Bronchial epithelial cell (primary cell): ENCODE data around the gene AARS2. TPM values are rescaled to one million over a fixed set of nuclear protein-coding genes. Genes with fewer than 3 reads are reported as not detected.
A peak's percentile ranks its signal among the peaks of the same experiment; 100 is the strongest.

ENCODE experiments used
- DNase-seq: peaks from one replicate; pipeline ENCODE4 v3.0.0-alpha.2; 2010; ENCODE audit warnings: low read depth
- FAIRE-seq: peaks from 2 replicates; lab custom pipeline; 2011; peaks lifted over from hg19 to GRCh38; lab: Jason Lieb, UNC
- H3K27me3 ChIP-seq: 2 replicates; pipeline ENCODE4 v1.5.1; 2011; ENCODE audit warnings: low read length; ENCODE audit not compliant: control insufficient read depth, insufficient read depth
- H3K36me3 ChIP-seq: 2 replicates; pipeline ENCODE4 v1.5.1; 2011; ENCODE audit warnings: low read length; ENCODE audit not compliant: control insufficient read depth, insufficient read depth
- H3K4me3 ChIP-seq: 2 replicates; pipeline ENCODE4 v1.5.1; 2011; ENCODE audit warnings: mild to moderate bottlenecking, low read depth, low read length, control low read depth
- CTCF ChIP-seq: IDR thresholded peaks from 2 replicates; pipeline ENCODE4 v1.5.1; 2011; ENCODE audit warnings: mild to moderate bottlenecking, moderate library complexity, low read length, control low read depth, inconsistent platforms; ENCODE audit not compliant: insufficient read depth, severe bottlenecking
- total RNA-seq: library from RNA; depleted of rRNA; stranded (reverse); fragments of >200 nt; gene quantifications from 2 replicates; pipeline ENCODE4 v1.2.1, GENCODE V29; 2014

The AARS2 gene
- total RNA-seq: 9.5 and 12.4 TPM in 2 replicates

DNA sequence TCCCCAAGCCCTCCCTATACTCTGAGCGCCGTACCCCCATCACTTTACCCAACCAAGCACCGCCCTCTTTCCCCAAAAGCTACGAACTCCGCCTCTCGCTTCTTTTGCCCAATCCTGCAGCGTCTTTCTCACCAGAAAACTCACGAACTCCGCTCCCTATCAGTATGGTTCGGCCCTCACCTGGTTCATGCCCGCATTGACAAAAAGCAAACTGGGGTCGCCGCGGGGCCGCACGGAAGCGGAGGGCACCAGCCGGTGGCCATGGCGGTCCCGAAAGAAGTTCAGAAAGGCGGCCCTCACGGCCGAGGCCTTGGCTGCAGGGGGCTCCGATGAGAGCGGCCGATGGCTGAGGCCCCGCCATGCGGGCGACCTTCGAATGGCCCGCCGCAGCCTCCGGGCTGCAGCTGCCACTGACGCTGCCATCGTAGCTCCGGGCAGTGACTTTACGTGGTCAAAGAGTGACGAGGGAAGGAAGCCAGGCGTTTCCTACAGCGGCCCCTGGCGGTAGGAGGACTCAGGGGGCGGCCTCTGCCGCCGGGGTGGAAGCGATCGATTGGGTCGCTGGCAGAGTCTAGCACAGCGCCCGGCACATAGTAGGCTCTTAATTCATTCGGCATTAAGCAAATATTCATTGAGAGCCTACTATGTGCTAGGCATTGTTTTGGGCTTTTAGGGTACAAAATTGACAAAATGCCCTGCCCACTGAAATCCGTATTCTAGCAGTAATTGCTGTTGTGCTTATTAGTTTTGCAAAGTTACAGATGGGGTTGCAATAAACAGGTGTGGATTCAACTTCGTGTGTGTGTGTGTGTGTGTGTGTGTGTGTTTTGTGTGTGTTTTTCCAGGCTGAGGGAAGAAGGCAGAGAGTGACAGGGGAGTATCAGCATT is at the start of gene AARS2:
Gene AARS2, minus strand, starts transcription at position 447 of the 888 bp plus-strand sequence. Its CDS starts 24 bp downstream, at position 423.
- DNase-seq (peak; percentile 62), FAIRE-seq (no peak)
- Histone ChIP-seq H3K4me3 (peak within 1 kb of the TSS; percentile 87), H3K36me3 (peaks cover 13% of the 10 kb centered on the region), H3K27me3 (no peaks in the 10 kb centered on the region)
- peak; percentile 99 for TF ChIP-seq CTCF

DNA sequence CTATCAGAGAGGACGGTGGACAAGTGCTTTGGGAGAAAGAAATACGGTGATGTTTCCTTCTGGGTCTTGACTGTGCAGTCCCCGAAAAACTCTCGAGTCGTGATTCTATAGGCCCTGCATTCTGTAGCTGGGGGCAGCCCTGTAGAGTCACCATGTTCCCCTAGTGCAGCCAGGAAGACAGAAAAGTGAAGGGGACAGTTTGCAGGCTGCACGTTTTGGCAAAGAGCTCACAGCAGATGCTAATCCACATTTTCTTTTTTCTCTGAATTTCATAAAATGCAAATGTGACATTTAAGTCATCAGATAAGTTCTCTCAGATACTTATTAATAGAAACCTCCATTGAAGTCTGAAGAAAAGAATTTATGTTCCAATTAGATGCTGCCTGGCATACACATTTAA is 48.8 kb upstream of the AARS2 start:
- TF ChIP-seq CTCF: no peak
- FAIRE-seq (no peak), DNase-seq (no peak)
- H3K4me3 ChIP-seq: no peak overlapping the region
- no peaks in the 10 kb centered on the region for H3K36me3 ChIP-seq
- no peaks in the 10 kb centered on the region for H3K27me3 ChIP-seq

GRCh38 chr6:44359973-44360372 is 46.8 kb upstream of the AARS2 start:
- Histone ChIP-seq H3K27me3 (no peaks in the 10 kb centered on the region), H3K4me3 (no peak overlapping the region), H3K36me3 (no peaks in the 10 kb centered on the region)
- FAIRE-seq (no peak), DNase-seq (no peak)
- TF ChIP-seq CTCF: no peak

DNA sequence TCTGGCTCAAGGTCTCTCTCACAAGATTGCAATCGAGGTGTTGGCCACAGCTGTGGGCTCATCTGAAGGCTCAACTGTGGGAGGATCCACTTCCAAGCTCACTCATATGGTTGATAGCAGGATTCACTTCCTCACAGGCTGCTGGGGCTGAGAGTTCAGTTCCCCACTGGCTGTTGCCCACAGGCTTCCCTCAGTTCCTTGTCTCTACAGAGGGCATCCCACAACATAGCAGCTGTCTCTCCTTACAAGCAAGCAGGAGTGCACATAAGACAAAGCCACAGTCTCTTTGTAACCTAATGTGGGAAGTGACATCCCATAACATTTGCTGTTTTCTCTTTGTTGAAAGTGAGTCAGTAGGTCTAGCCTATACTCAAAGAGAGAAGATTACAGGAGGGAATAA is 43.3 kb upstream of the AARS2 start:
- Histone ChIP-seq H3K36me3 (no peaks in the 10 kb centered on the region), H3K27me3 (no peaks in the 10 kb centered on the region), H3K4me3 (no peak overlapping the region)
- DNase-seq: no peak
- no peak for TF ChIP-seq CTCF
- FAIRE-seq: no peak

DNA sequence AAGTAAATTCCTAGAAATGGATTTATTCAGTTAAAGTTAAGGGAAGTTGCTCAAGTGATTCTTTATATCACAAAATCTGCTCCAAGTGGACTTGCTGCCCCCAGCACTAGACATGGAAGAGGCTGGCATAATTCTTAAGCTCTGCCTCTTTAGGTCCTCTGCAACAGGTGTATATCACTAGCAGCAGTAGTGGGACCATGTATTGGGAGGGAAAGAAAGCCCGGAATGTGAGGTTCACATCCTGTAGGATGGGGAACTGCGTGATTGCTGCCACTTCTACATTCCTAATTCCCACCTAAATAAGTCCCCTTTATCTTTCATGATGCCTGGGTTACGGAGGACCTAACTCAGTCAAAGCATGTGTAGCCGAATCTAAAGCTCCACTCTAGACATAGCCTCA is 42.5 kb upstream of the AARS2 start:
- Histone ChIP-seq H3K4me3 (no peak overlapping the region), H3K27me3 (no peaks in the 10 kb centered on the region), H3K36me3 (no peaks in the 10 kb centered on the region)
- TF ChIP-seq CTCF: no peak
- no peak for FAIRE-seq
- DNase-seq: no peak
